ENCODE measurements around the gene PRKCA. TPM values are rescaled to one million over a fixed set of nuclear protein-coding genes. Genes with fewer than 3 reads are reported as not detected.
A peak's percentile ranks its signal among the peaks of the same experiment; 100 is the strongest.

Gene PRKCA
- total and polyA plus RNA-seq, 9 of the 15 experiments (the other 6 are each of a cell fraction or from before 2014, with no cell fraction given), result 3.2 to 33.0 (median 17.8) TPM

DNA sequence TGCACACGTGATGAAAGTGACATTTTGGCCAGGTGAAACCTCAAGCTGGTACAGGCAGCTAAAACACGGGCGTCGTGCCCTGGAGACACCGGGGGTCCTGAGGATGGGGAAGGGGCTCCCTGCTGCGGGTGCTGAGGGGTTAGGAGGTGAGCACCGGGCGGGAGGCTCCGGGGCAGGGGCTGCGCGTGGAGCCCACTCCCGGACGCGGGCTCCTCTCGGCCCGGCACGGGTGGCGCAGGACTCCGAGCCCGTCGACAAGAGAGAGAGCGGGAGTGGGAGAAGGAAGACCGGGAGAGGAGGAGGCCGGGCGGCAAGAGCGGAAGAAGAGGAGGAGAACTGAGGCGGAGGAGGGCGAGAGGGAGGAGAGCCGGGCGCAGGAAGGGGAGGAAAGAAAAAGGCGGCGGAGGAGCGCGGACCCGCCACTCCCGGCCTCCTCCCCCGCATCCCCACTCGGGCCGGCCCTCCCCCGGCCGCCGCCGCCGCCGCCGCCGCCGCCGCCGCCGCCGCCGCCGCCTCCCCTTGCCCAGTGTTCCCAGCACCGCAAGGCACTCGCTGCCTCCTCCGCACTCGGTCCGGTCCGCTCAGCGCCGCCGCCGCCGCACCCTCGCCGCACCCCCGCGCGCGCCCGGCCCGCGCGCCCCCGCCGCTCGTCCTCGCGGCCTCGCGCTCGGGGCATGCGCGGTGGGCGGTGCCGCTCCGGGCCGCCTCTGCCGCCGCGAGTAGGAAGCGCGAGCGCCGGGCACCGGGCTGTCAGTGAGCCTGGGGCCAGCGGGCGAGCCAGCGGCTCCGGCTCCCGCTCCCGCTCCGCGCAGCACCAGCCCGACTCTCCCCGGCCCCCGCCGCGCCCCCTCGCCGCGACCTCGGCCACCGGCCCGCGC lies at the start of gene PRKCA (continued):
- no peak for TF ChIP-seq DIDO1 (tag; IDR thresholded peaks at IDR 0.05; ENCODE audit: low read depth)
- TF ChIP-seq IRF2 (CRISPR knock-in tag; IDR thresholded peaks at IDR 0.05), result no peak
- TF ChIP-seq, protein P1, sequence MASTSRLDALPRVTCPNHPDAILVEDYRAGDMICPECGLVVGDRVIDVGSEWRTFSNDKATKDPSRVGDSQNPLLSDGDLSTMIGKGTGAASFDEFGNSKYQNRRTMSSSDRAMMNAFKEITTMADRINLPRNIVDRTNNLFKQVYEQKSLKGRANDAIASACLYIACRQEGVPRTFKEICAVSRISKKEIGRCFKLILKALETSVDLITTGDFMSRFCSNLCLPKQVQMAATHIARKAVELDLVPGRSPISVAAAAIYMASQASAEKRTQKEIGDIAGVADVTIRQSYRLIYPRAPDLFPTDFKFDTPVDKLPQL (IDR thresholded peaks at IDR 0.05; ENCODE audit: extremely low read depth, insufficient read length), result no peak
- TF ChIP-seq ZNF133 (CRISPR knock-in tag; IDR thresholded peaks at IDR 0.05), result no peak
- TF ChIP-seq SMAD1 (IDR thresholded peaks at IDR 0.05; ENCODE audit: low read depth, low read length, partially characterized antibody), result no peak
- no peak for TF ChIP-seq ZNF311 (CRISPR knock-in tag; IDR thresholded peaks at IDR 0.05)
- TF ChIP-seq, protein P2, sequence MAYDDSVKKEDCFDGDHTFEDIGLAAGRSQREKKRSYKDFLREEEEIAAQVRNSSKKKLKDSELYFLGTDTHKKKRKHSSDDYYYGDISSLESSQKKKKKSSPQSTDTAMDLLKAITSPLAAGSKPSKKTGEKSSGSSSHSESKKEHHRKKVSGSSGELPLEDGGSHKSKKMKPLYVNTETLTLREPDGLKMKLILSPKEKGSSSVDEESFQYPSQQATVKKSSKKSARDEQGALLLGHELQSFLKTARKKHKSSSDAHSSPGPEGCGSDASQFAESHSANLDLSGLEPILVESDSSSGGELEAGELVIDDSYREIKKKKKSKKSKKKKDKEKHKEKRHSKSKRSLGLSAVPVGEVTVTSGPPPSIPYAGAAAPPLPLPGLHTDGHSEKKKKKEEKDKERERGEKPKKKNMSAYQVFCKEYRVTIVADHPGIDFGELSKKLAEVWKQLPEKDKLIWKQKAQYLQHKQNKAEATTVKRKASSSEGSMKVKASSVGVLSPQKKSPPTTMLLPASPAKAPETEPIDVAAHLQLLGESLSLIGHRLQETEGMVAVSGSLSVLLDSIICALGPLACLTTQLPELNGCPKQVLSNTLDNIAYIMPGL (CRISPR knock-in tag; IDR thresholded peaks at IDR 0.05), result no peak
- no peak for TF ChIP-seq HCFC1 (IDR thresholded peaks at IDR 0.05; ENCODE audit: low read depth, low read length)
- no peak for TF ChIP-seq ETV6 (IDR thresholded peaks at IDR 0.05; ENCODE audit: borderline replicate concordance in 1 of 2, low read depth in 2 of 2, low read length in 1 of 2)
- TF ChIP-seq ETV6 (CRISPR knock-in tag; IDR thresholded peaks at IDR 0.05; ENCODE audit: borderline replicate concordance), result no peak
- peak; percentile 86 for TF ChIP-seq CCNT2 (IDR thresholded peaks at IDR 0.05; ENCODE audit: borderline replicate concordance, extremely low read depth, insufficient read length, low read depth, low read length)
- TF ChIP-seq ZNF76 (CRISPR knock-in tag; IDR thresholded peaks at IDR 0.05; ENCODE audit: borderline replicate concordance), result no peak
- TF ChIP-seq, protein P3, sequence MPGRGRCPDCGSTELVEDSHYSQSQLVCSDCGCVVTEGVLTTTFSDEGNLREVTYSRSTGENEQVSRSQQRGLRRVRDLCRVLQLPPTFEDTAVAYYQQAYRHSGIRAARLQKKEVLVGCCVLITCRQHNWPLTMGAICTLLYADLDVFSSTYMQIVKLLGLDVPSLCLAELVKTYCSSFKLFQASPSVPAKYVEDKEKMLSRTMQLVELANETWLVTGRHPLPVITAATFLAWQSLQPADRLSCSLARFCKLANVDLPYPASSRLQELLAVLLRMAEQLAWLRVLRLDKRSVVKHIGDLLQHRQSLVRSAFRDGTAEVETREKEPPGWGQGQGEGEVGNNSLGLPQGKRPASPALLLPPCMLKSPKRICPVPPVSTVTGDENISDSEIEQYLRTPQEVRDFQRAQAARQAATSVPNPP (IDR thresholded peaks at IDR 0.05; ENCODE audit: borderline replicate concordance, insufficient read depth, insufficient read length), result no peak
- TF ChIP-seq KLF1 (tag; IDR thresholded peaks at IDR 0.05), result no peak
- TF ChIP-seq MBD2 (IDR thresholded peaks at IDR 0.05; ENCODE audit: borderline replicate concordance, low read depth), result no peak
- TF ChIP-seq ZFP36 (IDR thresholded peaks at IDR 0.05; ENCODE audit: low read depth, low read length, partially characterized antibody), result peak; percentile 83
- no peak for TF ChIP-seq HNRNPLL (IDR thresholded peaks at IDR 0.05; ENCODE audit: low read depth, low read length, poor library complexity, severe bottlenecking)
- TF ChIP-seq, protein P4, sequence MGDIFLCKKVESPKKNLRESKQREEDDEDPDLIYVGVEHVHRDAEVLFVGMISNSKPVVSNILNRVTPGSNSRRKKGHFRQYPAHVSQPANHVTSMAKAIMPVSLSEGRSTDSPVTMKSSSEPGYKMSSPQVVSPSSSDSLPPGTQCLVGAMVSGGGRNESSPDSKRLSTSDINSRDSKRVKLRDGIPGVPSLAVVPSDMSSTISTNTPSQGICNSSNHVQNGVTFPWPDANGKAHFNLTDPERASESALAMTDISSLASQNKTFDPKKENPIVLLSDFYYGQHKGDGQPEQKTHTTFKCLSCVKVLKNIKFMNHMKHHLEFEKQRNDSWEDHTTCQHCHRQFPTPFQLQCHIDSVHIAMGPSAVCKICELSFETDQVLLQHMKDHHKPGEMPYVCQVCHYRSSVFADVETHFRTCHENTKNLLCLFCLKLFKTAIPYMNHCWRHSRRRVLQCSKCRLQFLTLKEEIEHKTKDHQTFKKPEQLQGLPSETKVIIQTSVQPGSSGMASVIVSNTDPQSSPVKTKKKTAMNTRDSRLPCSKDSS (IDR thresholded peaks at IDR 0.05; ENCODE audit: low read depth, partially characterized antibody), result no peak
- TF ChIP-seq, protein P5, sequence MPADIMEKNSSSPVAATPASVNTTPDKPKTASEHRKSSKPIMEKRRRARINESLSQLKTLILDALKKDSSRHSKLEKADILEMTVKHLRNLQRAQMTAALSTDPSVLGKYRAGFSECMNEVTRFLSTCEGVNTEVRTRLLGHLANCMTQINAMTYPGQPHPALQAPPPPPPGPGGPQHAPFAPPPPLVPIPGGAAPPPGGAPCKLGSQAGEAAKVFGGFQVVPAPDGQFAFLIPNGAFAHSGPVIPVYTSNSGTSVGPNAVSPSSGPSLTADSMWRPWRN (IDR thresholded peaks at IDR 0.05; ENCODE audit: low read depth), result no peak

Data from K562 (cell line).